Esophagus muscularis mucosa (tissue), 3 donors: Measurements from ENCODE around the gene CDPF1.

Experiments
- CTCF ChIP-seq, 3 experiments: fragments of 200-600 bp in 2 of 3; fragments of 450-650 bp in 1 of 3; sonication (generic) in 2 of 3; IDR thresholded peaks; one replicate each; pipeline ENCODE4 v1.5.1; 2017 to 2019; ENCODE audit warnings: antibody characterized with exemption in 3 of 3, mild to moderate bottlenecking in 2 of 3, moderate library complexity in 1 of 3
- POLR2A ChIP-seq: fragments of 450-650 bp; IDR thresholded peaks from one replicate; pipeline ENCODE4 v1.6.1; 2017; ENCODE audit warnings: antibody characterized with exemption, moderate library complexity, mild to moderate bottlenecking, low read depth
- POLR2AphosphoS5 ChIP-seq, 2 donors: sonication (generic); formaldehyde crosslinking; IDR thresholded peaks; one replicate each; pipeline ENCODE4 v1.6.1; 2017; ENCODE audit warnings: antibody characterized with exemption in 2 of 2

GRCh38 chr22:46259374-46259773 lies 9.3 kb upstream of the CDPF1 start:
- TF ChIP-seq CTCF (IDR thresholded peaks at IDR 0.05) (no peak), POLR2A (no peak), POLR2AphosphoS5 (IDR thresholded peaks at IDR 0.05) (no peak)
